NCI-H1105 (cell line): ENCODE results near the gene EHD4.

Experiments
- DNase-seq: peaks from one replicate; lab custom pipeline; 2025; lab: John Stamatoyannopoulos, UW

Gene EHD4

DNA sequence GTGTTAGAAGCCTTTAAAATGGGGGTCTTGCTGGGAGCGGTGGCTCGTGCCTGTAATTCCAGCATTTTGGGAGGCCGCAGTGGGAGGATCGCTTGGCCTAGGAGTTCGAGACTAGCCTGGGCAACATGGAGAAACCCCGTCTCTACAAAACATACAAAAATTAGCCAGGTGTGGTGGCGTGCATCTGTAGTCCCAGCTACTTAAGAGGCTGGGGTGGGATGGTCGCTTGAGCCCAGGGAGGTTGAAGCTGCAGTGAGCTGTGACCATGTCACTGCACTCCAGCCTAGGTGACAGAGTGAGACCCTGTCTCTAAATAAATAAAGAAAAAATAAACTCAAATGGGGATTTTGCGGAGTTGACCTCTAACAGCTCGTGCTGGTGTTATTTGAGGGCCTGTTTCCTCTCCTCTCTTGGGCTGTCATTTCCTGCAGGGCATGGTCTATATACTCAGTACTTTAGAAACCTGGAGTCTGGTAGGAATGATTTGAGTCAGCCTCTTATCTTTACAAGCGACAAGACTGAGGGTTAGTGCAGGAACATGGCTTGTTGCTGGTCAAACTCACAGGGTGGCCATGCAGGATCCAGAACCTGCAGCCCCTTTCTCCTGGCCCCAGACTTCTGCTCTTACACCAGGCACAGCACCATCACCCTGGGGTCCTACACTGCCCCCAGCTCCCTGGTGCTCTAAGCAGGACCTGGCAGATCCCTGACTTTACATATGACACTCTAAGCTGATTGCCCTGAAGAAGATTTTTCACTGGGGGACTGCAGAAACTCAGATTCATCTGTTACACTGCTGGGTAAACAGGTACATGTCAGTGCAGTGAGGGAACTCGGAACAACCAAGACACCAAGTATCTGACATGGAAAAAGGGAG, 15.1 kb downstream of the EHD4 start:
- no peak for DNase-seq

DNA sequence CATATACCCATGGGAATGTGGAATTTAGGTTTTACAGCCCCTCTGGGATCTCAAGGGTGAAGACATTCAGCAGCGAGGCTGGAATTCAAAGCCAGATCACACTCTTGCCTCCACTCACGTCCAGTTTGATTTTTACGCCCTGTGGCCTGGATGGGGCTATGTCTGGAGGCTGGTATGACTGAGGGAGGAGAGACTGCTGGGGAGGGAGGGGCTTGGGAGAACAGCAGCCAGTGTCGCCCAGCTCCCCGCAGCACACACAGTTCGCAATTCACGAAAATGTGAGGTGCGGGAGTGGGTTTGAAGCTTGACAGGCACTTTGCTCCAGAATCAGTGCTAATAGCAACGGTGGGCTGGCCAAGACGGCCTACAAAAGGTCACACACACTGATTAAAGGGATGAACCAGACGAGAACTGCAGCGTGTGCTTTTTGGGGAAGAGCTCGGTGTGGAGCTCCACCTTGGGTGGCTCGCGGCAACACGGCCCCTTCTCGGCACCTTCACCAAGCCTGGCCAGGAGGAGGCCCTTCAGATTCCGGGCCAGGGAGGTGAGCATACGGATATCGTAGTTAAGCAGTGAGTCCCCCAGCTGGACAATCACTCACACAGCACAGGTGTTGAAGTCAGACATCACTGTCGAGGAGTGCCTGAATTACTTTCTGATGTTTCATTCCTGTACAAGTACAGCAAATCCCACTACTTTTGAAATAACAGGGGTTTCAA, 16.4 kb downstream of the EHD4 start:
- DNase-seq = no peak

DNA sequence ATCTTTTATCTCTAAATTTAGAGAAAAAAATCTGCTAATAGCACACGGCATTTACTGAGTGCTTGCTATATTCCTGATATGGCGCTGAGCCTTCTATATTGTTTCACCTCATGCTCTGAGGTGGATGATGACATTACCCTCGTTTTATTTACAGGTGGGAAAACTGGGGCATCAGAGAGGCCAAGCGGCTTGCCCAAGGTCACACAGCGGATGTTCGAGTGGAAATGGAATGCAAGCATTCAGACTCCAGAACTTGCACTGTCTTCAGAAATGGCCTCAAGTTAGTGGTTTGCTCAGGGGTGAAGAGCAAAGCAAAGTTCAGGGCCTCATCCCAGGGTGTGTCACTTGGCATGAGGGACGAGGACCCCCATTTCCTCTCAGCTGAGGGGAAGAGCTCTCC, 17.3 kb downstream of the EHD4 start:
- DNase-seq = no peak

DNA sequence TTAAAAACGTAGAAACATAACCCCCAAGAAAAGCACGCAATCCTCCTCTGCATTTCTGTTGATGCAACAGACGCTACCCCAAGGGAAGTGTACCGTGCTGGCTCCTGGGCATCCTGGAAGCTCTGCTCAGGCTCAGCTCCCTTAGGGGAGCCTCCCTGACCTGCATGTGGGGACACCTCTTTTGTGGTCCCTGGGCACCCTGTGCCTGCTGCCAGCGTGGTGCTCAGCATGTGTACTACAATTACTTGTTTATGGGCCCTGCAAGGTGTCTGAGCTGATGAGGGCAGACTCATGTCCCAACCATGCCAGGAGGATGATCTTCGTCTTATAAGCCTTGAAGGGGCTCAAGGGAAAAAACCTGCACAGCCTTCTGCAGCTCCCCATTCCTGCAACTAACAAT, 18.3 kb downstream of the EHD4 start:
- DNase-seq = no peak

DNA sequence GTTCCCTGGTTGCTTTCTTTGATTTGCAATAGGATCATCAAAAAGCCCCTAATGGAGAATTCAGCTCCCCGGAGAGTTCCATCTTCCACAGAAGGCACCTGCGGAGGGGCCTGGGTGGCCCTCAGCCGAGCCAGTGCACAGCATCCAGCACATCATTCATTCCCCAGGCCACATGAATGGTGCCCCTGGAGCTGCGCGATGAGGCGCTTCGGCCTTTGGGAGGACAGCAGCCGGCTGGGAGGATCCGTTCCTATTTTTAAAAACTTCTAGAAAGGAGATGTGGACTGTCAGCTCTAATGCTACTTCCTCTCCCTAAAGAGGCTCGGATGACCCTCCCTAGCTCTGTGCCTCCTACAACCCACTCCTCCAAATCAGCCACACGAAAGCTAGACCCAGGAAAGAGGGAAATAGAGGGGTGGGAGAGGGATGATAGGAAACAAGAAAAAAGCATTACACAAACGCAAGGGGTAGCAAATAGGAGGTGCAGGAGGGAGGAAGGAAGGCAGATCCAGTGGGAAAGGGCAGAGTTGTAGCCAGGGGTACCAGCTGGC, 20.3 kb downstream of the EHD4 start:
- no peak for DNase-seq

DNA sequence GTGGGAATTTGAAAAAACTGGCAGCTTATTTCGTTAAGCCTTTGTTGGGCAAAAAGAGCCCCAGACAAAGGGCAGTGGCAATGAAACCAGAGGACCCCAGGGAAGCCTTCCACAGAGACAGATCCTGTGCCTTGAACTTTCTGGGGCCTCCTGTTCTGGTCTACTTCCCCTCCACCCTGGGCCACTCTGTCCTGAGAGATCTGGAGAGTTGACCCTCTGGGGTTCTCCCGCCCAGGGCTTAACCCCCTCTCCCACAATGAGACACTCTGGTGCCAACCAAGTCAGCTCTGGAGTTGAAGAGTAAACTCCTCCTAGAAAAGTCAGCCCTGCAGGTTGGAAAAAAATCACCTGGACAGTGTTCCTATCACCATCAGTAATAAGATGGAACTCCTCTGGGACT, 20.8 kb downstream of the EHD4 start:
- no peak for DNase-seq

DNA sequence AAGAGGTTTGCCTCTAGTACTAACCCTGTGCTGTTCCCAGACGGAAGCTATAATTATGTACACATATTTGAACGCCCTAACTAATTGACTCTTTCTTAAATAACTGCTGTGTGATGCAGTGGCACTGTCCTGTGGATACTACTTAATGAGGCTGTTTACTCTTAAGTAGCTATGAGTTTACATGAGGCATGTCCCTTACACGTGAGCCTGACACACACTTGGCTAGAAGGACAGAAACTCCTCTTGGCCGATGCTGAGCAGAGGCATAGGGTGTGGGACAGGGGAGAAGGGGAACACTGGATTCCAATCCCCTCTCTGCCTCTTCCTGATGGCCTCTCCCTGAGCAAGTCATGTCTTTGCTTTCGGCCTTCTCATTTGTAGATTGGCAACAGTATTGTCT, 21.9 kb downstream of the EHD4 start:
- DNase-seq = no peak

DNA sequence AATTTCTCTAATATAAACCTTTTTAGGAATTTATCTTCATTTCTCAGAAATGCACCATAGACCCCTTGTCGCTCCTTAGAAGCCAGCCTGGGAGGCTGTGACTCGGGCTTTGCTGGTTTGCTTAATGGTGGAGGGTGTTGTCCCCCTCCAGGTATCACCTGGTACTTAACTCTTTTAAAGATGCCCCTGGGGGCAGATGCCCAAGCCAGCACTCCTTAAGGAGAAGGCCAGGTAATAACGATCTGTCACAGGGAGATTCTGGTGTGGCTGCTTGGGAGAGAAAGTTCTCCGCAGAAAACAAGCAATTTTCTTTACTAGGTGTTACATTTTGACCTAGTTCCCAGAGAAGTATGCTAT, 22.3 kb downstream of the EHD4 start:
- DNase-seq = no peak

DNA sequence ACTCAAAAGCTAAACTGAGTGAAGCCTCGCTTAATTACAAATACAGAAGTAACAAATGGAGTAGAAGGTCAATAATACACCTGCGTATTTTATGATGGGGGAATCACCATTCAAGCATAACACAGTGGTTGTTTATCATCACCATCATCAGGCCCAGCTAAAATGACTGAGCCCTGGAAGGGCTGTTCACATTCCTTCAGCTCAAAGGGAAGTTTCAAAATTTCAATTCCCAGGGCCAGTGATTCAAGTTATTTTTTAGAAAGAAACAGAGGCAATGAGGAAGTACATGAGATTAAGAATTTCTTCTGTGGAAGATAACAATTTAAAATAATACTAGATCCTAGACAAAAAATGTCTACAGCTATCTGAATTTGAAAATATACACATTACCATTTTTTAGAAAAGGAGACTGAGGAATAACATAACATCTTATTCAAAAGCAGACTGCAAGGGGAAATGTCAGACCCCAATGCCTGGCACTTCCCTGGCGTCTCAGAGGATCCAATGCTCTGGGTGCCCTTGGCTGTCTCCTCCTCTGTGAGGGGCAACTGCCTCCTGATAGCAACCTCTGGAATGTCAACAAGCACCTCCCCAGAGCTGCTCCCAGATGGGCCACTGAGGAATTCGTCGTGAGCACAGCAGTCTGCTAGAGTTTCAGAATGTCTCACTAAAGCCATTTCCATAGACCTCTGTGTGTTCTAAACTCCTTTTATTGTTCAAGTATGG, 22.8 kb downstream of the EHD4 start:
- DNase-seq = no peak

DNA sequence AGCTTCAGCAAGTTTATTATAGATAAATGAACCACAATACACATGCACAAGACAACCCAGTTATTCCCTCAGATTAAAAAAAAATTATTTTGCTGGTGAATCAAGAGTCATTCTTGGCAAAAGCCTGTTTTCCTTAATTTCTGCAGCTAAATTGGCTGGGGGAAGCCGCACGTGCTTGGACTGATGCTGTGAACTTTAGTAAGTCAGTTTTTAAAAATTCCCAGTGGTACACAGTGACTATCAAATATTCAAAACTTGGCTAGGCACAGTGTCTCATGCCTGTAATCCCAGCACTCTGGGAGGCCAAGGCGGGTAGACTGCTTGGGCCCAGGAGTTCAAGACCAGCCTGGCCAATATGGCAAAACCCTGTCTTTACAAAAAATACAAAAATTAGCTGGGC, 23.9 kb downstream of the EHD4 start:
- DNase-seq = no peak

DNA sequence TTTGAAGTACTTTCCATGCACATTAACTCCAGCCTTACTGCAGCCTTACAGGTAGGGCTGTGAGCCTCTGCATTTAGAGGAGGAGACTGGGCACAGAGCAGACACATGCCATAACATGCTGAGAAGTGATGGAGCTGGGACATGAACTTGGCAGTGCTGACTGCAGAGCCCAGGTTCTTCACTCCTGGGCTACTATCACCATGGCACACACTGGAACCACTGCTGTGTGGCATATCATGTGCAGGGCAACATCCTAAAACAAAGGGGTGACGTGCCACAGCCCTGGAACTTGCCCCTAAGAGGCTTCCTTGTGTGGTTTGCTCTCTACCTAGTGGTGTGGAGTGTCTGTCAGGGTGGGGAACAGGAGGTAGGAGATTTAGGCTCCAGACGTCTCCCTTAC, 25.4 kb downstream of the EHD4 start:
- no peak for DNase-seq

DNA sequence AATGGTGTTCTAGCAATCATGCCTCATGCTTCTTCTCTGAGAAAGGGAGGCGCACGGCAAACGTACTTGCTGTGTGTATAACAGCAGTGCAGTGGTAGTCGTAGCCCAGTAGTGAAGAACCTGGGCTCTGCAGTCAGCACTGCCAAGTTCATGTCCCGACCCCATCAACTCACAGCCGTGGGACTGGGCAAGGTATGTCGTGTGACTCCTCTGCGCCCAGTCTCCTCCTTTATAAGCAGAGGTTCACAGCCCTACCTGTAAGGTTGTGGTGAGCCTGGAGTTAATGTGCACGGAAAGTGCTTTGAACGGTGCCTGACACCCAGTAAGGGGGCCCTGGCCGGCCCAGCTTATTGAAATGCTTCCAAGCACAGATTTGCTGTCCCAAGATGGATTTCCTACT, 26.6 kb downstream of the EHD4 start:
- no peak for DNase-seq

DNA sequence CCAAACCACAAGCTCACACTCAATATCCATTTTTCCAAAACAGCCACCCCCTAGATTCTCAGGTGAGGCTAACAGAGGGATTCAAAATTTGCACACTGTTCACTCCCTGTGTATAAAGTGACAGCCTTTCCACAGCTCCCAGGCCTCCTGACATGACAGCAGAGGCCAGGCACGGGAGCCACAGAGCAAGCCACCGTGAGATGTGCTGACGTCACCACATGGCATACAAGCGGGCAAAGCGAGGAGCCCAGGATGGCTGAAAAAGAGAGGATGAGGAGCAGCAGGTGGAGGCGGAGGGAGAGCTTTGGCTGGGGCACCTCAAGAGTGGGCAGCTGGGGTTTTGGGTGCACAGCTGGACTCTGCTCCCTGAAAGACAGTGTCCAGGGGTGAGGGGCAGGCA, 27.1 kb downstream of the EHD4 start:
- DNase-seq = no peak

DNA sequence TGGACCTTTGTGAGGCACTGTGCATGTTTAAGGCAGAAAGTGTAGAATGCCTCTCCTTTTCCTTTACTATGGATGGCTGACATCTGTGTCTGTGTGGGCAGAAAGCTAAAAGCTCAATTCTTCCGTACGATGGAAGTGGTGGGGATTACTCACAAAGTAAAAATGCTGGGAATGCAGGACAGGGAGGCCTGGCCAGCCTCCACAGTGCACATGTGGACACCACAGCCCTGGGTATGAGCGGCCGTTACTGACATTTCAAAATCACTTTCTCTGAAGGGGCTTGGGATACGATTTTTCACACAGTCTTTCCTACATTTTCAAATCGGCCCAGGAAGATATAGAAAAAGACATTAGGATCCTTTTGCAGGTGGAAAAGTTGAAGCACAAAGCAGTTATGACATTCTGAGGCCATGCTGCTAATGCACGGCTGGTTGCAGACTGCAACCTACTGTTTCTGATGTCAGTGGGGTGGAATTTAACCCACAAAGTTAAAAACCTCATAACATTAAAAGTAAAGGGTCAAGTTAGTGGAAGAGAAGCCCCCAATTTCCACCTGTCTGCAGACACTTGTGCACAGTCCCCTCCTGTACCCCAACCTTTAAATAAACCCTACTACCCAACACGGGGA, 27.9 kb downstream of the EHD4 start:
- no peak for DNase-seq

DNA sequence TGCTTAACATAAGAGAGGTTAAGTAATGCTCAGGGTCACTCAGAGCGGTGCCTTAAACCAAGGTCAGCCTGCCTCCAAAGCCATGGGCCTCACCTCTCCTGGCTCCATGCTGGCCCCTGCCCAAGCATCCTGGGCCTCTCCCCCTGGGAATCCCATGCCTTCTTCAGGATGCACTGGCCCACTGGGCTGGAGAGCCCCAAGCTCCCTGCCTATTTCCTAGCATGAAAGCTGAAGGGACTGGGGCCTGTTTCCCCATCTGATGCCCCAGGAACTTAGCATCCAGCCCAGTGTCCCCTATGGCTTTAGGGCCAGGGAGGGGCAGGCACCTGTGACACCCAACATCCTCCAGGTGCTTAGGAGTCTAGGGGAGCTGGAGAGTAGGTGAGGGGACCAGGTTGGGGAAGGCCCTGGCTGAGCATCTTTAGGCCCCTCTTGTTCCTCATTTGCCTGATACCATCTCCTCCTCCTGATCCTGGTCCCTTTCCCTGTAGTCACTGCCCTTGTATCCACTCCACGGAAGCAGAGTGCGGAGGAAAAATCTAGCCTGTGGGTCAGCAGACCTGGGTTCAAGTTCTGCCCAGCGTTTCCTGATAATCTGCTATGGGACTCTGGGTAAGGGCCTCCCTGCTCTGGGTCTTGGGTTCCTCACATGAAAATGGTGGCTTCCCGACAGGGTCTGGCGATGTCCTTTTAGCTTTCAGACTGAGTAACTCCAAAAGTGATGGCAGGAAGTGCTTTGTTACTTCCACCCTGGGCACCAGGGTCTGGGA, 28.6 kb downstream of the EHD4 start:
- no peak for DNase-seq

DNA sequence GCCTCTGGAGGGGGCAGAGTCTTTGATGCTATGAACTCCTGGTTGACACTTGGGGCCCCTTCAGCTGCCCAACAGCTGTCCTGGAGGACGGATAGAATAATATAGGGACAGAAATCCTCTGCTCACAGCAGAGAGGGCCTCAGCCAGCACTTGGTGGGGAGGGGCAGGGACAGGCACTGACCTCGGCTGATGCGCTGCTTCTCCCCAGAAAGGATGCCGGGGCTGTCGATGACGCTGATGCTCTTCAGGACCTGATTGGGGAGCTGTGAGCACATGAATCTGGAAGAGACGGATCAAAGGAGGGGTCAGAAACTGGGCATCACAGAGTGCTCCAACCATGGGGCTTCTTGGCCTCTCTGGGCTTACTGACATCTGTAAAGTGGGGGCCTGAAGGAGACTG, 29.5 kb downstream of the EHD4 start:
- no peak for DNase-seq

DNA sequence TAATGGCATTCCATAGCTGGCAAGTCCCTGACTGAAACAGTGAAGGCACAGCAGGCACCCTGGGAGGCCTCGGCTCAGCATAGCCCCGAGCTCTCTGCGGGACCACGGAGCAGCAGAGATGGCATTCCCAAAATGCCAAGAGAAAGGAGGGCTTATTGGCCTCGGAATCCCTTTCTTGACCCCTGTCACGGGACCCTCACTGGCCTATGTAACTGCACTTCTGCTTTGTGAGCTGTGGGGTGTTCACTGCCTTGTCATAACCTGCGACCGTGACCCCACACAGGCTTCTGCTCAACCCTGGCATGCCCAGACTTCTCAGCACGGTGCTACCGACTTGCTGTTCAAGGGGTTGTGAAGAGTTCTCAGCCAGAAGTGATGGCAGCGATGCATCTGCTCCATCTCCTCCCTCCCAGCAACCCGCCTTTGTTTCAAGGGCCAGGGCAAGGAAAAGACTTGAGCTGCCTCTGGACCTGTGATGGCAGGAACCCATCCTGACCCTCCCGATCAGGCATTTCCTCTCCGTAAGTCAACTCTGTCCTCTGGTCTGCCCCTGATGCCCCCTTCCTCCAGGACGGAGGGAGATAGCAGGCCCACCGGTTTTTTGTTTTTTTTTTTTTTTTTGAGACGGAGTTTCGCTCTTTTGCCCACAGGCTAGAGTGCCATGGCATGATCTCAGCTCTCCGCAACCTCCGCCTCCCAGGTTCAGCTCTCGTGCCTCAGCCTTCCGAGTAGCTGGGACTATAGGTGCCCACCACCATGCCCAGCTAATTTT, 30.5 kb downstream of the EHD4 start:
- DNase-seq = no peak

DNA sequence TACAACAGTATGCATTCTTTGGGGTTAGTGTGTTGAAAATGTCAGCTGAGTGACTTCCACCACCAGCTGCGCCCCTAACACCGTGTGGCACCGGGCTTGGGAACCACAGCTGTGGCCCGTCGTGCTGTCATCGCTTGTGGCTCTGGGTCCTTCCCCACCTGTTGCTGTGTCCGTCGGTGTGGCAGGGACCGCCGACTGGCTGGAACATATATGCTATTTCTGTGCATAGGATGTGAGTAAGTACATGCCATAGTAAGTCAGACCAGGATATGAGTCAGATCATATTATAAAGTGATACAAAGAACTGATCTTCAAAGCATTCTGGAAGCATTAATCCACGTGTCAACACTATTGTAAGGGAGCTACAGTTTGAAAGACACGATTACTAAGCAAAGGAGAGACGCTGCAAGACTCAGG, 31.9 kb downstream of the EHD4 start:
- no peak for DNase-seq

DNA sequence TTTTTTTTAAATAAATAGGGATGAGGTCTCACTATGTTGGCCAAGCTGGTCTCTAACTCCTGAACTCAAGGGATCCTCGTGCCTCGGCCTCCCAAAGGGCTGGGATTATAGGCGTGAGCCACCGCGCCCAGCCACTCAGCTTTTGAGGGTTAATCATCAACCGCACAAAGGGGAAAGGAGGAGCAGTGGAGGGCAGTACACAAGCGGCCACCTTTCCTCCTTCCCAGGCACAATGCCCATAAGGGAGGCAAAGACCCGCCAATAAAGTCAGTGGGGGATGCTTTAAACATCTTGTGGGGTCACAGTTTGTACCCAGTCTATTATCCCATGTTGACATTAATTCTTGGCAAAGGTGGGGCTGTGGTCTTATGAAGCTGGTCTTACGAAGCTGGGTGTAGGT, 32.4 kb downstream of the EHD4 start:
- no peak for DNase-seq

DNA sequence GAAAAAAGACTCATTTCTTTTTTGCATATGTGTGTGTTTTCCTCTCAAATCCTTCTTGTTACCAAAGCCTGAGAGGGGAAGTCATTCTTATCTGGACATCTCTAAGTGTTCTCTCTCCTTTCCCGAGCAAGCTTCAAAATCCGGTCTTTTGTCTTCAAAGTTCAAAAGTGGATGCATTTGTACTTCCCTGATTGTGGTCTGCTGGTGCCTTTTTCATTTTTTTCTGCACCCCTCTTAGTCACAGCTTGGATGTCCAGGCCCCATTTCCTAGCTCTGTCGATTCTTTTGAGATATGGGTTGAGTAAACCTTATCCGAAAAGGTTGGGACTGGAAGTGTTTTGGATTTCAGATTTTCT, 34.8 kb downstream of the EHD4 start:
- DNase-seq = no peak
